Pancreas (tissue), 10 donors: ENCODE measurements around the gene TMEM154. TPM values are rescaled to one million over a fixed set of nuclear protein-coding genes. Genes with fewer than 3 reads are reported as not detected.

Experiments
- ATAC-seq, 4 donors: fragments of 200-7000 bp; cut with Tn5 transposase; one replicate each; pipeline versions ENCODE4 v1.8.0 to v1.9.1; 2020; ENCODE audit warnings: mild to moderate bottlenecking in 4 of 4, moderate library complexity in 4 of 4
- DNase-seq, 6 donors: peaks; one replicate each; pipeline ENCODE4 v3.0.0-alpha.2; 2020
- FAIRE-seq: peaks from 2 replicates; lab custom pipeline; 2012; peaks lifted over from hg19 to GRCh38; lab: Jason Lieb, UNC
- H3K27ac ChIP-seq, 4 donors: fragments of 200-600 bp; sonication (generic); 1 replicate in 3 of 4; 2 replicates in 1 of 4; pipeline versions ENCODE4 v1.5.0 to v1.8.0; 2020
- H3K27me3 ChIP-seq, 4 donors: fragments of 200-600 bp; one replicate each; pipeline ENCODE4 v1.8.0; 2021
- H3K36me3 ChIP-seq, 3 donors: fragments of 200-600 bp; sonication (generic) in 1 of 3; one replicate each; pipeline versions ENCODE4 v1.5.0 to v1.8.0; 2020 to 2021
- H3K4me1 ChIP-seq, 3 donors: fragments of 200-600 bp; one replicate each; pipeline ENCODE4 v1.8.0; 2021
- H3K4me3 ChIP-seq, 4 donors: fragments of 200-600 bp; sonication (generic) in 2 of 4; one replicate each; pipeline versions ENCODE4 v1.5.0 to v1.8.0; 2020 to 2021
- H3K9me3 ChIP-seq, 4 donors: fragments of 200-600 bp; one replicate each; pipeline ENCODE4 v1.8.0; 2021
- CTCF ChIP-seq, 4 donors: fragments of 200-600 bp; sonication (generic) in 3 of 4; IDR thresholded peaks; one replicate each; pipeline versions ENCODE4 v1.5.0 to v1.8.0; 2021; ENCODE audit warnings: antibody characterized with exemption in 4 of 4
- WGBS, 2 donors: extraction: QIAGEN DNeasy Blood & Tissue Kit; methylation state at CpG; one replicate each; pipeline ENCODE4 v1.1.7; 2013; 5-methylcytosine and 5-hydroxymethylcytosine counted together
- intact Hi-C, 3 donors: fragments of 100-400 bp; cut with DNase I; formaldehyde crosslinking; loops; one replicate each; pipeline versions ENCODE4 v1.11.1 to v1.14.2; 2022
- polyA plus RNA-seq, 2 donors: library from polyadenylated mRNA; stranded (reverse); fragments of 200-250 nt; gene quantifications; one replicate each; pipeline ENCODE4 v1.2.3, GENCODE V29; 2013
- total RNA-seq, 6 donors: library from RNA; stranded (reverse); fragmentation: NEBNext Ultra II Directional in 4 of 6; extraction: Animal tissue kit (Norgen Biotek cat#: 25700) in 4 of 6; gene quantifications; one replicate each; pipeline versions ENCODE4 v1.2.1 to v1.2.4, GENCODE V29; 2021 to 2023
- donor health status: healthy with polysubstance abuse.
- donor health status: DM: no; HTN: no; CAD: no; lungs with moderate emphysema.
- donor health status: DM: no; HTN: no; CAD: no.
- donor health status: control.
- donor health status: control.
- donor health status: Bipolar disorder and iron deficiency.
- donor health status: DM: yes; HTN: yes; CAD: no.
- donor health status: DM: no; HTN: no; CAD: no.
- donor health status: DM: no; HTN: no; CAD: no.
- donor health status: DM: yes; HTN: yes; CAD: no.

Gene TMEM154
- total and polyA plus RNA-seq, 8 donors = 0.05 to 3.3 (median 0.48) TPM

- no peak for TF ChIP-seq CTCF (IDR thresholded peaks at IDR 0.05)
- ATAC-seq (no peak), FAIRE-seq (no peak)
Measured at GRCh38 chr4:152601156-152601555, 78.6 kb downstream of the TMEM154 start.

GRCh38 chr4:152599636-152600035 lies 80.2 kb downstream of the TMEM154 start:
- no peak for TF ChIP-seq CTCF (IDR thresholded peaks at IDR 0.05)
- intact Hi-C loops = no loop called here
- H3K4me3 ChIP-seq = no peak overlapping the region
- no peak for DNase-seq
- no peak for FAIRE-seq
- H3K4me1 ChIP-seq = no peaks in the 10 kb centered on the region
- no peaks in the 10 kb centered on the region for H3K9me3 ChIP-seq
- H3K36me3 ChIP-seq = no peaks in the 10 kb centered on the region
- no peak overlapping the region for H3K27ac ChIP-seq
- H3K27me3 ChIP-seq = no peaks in the 10 kb centered on the region
- 20 to 25% methylated on average over 1 of the region's 1 CpG for WGBS, 2 donors
- ATAC-seq = no peak

More at GRCh38 chr4:152601156-152601555, 78.6 kb downstream of the TMEM154 start:
- H3K4me1 ChIP-seq = no peaks in the 10 kb centered on the region
- H3K9me3 ChIP-seq = no peaks in the 10 kb centered on the region
- intact Hi-C loops = no loop called here
- no peaks in the 10 kb centered on the region for H3K36me3 ChIP-seq
- no peaks in the 10 kb centered on the region for H3K27me3 ChIP-seq
- H3K4me3 ChIP-seq = no peak overlapping the region
- no peak for DNase-seq
- 82 to 83% methylated on average over 5 of the region's 5 CpGs for WGBS, 2 donors
- no peak overlapping the region for H3K27ac ChIP-seq

GRCh38 chr4:152599095-152599494 lies 80.7 kb downstream of the TMEM154 start:
- Histone ChIP-seq H3K9me3 (no peaks in the 10 kb centered on the region), H3K4me3 (no peak overlapping the region), H3K36me3 (no peaks in the 10 kb centered on the region), H3K4me1 (no peaks in the 10 kb centered on the region), H3K27ac (no peak overlapping the region), H3K27me3 (no peaks in the 10 kb centered on the region)
- intact Hi-C loops = no loop called here
- ATAC-seq (peak in 2 of 4 donors; percentile 35 to 44), DNase-seq (no peak), FAIRE-seq (no peak)
- WGBS, 2 donors = 68 to 69% methylated on average over 6 of the region's 6 CpGs
- TF ChIP-seq CTCF (IDR thresholded peaks at IDR 0.05) = no peak

GRCh38 chr4:152598454-152598853 lies 81.3 kb downstream of the TMEM154 start:
- Histone ChIP-seq H3K27ac (no peak overlapping the region), H3K4me3 (no peak overlapping the region), H3K27me3 (no peaks in the 10 kb centered on the region), H3K9me3 (no peaks in the 10 kb centered on the region), H3K36me3 (no peaks in the 10 kb centered on the region), H3K4me1 (no peaks in the 10 kb centered on the region)
- no peak for FAIRE-seq
- 70 to 75% methylated on average over 2 of the region's 2 CpGs for WGBS, 2 donors
- no peak for ATAC-seq
- no peak for DNase-seq
- TF ChIP-seq CTCF (IDR thresholded peaks at IDR 0.05) = no peak
- intact Hi-C loops = no loop called here

- ATAC-seq (peak in 2 of 4 donors; percentile 46 to 67), FAIRE-seq (no peak), DNase-seq (no peak)
- Histone ChIP-seq H3K27ac (no peak overlapping the region), H3K4me3 (no peak overlapping the region), H3K4me1 (no peaks in the 10 kb centered on the region), H3K9me3 (no peaks in the 10 kb centered on the region), H3K36me3 (no peaks in the 10 kb centered on the region), H3K27me3 (no peaks in the 10 kb centered on the region)
- 41 to 45% methylated on average over 11 of the region's 11 CpGs for WGBS, 2 donors
- intact Hi-C loops = no loop called here
- TF ChIP-seq CTCF (IDR thresholded peaks at IDR 0.05) = no peak
Measured at GRCh38 chr4:152594978-152595925, 84.5 kb downstream of the TMEM154 start.
